Right hindlimb (tissue), 1 donor: Measurements from ENCODE around the gene MOB3B.
A peak's percentile ranks its signal among the peaks of the same experiment; 100 is the strongest.

Source experiments
- DNase-seq: peaks from one replicate; pipeline ENCODE4 v3.0.0-alpha.2; 2018

The MOB3B gene

DNA sequence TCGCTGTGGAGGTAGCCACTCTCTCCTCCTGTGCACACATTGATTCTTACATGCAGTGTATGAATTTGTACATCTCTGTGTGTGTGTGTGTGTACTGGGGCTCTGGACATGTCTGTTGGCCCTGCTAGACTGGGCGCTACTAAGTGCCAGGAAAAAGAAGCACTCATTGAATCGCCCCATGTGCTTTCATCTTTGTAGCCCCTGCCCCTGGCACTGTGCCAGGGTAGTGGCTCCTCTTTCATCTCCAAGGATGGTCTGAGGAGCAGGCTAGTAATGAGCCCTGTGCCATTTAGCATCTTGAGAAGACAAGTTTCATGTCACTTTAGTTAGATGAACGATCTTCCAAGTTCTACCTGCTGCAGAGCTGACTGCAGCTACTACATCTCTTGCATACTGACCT is 198.2 kb downstream of the MOB3B start:
- no peak for DNase-seq

DNA sequence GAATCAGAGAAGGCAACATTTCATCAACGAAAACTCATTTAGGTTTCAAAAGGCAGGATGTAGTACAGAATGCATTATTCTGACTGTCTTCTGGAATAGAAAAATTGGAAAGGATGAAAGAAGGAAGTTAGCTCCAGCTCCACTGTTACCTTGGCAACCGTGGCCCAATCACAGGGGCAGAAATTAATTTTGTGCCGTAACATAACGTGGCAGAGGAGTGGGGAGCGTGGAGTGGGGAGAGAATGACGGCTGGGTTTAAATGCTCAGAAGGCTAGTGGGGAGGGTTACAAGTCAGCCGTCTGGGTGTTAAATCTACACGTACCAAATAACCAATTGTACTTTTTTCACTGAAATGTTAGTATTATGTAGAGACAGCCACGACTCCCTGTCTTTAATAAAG is 200.3 kb downstream of the MOB3B start:
- no peak for DNase-seq

DNA sequence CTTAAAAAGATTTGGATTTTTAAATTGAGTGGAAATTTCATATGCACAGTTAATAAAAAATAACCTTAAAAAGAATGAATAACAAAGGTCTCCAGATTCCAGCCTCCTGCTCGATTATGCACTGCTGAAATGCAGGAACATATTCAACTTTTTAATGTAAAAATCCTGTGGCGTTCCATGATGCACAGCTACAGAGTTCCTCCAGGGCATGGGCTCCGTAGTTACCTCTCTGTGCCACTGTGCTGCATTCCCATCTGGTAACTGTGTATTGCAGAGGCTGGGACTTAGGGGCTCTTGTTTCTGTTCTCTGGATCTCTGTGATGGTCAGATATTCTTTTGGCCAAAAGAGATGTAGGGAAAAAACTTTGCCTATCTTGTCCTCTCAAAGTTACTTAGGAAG is 201.1 kb downstream of the MOB3B start:
- no peak for DNase-seq

DNA sequence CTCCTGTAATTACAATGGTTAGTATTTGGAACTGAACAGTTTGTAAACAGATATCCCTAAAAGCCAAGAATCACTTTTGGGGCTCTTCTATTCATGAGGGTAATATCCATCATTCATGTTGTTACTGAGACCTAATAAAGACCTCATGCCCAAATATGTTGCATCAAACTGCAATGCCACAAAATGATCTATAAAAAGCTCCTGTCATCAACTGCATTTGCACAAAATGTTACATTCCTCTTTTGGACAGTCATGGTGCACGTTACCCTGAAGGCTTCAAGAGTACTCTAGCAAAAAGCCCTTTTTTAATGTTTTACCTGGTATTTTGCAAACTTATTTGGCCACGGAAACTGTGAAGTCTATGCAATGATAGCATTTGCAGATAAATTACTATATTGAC is 218.4 kb downstream of the MOB3B start:
- DNase-seq: no peak

DNA sequence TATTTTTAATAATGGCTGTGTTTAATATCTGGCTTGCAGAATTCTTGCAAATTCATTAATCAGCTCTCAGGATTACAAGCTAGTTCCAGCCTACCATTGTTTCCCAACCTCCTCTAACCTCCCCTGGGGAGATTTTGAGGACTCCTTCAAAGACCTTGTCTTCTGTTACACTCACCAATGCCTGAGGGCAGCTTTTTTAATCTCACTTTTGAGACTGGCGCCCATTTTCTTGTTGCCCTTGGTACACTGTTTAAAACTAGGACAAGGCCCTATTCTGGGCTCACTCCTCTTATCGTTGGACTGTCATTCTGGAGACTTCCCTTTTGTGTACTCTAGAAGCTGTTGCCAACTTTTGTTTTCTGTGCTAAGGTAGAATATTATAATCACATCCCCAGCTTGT is 219.0 kb downstream of the MOB3B start:
- DNase-seq: no peak

DNA sequence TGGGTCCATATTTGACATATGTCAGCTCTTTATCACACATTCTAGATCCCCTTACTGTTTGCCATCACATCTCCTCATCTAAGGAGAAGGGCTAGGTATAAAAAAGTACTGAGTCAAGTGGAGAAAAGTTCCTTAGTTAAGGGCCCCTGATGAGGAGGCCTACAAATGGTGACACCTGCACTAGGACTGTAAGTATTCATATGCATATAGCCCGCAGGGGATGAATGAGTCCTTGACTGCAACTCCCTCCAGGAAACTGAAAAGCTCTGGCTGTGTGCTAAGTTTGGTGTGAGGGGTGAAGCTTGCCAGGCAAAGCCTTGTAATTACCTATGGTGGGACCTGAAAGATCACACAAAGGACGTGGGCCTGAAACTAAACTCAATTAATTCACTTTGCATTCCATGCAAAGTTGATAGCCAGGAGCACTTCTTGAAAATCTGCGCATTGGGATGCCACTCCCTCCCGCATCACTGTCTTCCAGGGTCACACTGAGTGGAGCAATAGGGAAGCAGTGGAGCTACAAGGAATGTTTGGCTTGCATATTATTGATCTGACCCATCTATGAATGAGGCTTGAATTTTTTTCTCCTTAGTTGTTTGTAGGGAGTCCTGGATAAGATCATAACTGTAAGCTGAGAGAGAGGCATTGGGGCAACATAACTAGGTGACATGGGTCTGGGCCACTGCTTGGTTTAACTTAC is 220.8 kb downstream of the MOB3B start:
- DNase-seq: no peak

DNA sequence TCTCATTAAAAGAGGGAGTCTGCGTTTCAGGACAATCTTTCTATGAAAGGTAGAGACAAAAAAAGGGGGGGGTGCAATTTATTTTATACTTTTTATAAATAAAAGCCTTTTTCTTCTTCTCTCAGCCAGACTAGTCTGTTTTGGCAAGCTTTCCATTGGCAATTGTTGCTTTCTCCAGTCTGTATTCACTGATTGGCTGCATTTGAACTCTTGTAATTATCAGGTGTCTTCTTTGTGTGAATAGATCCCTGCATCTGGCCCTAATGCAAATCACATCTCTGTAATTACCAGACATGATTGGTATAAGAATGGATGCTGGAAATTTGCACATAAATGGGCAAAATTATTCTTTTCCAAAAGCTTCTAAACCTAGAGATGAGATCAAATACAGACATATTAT is 225.1 kb downstream of the MOB3B start:
- no peak for DNase-seq

DNA sequence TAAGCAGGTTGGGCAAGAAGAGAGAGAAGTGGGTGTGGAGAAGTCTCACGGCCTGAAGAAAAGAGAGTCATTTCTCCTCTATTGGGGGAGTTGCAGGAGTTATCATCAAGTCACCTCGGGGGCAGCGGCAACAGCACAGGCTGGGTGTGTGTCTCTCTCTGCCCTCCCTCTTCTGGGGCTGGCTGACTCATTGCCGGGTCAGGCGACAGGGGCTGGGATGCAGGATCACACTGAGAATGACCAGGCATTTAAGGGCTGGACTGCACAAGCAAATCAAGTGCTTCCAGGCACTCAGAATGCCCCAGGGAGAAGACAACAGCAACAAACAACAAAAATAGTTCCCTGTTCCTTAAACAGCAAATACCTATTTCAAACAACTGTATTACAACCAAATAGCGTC is 226.4 kb downstream of the MOB3B start:
- DNase-seq: no peak

DNA sequence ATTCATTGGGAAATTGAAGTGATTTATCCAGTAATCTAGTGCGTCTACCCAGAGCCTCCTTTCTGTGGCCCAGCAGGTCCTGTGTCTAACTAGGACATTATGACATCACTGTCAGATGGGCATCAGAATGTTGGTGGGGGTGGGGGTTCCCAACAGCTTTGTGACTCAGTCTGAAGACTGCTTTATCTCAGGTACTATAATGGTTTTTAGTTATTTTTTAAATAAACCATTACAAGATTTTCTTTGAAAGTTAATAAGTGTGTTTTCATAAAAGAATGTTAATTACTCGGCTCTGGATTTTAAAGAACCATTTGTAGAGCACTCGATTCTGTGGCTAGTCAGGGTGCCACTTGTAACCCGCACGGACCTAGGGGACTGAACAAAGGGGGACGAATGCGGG is 232.6 kb downstream of the MOB3B start, which contains the start of gene EQTN:
Gene EQTN, minus strand, starts transcription at position 101 of the 400 bp plus-strand sequence. Its CDS starts 95 bp downstream, at position 6.
- no peak for DNase-seq

DNA sequence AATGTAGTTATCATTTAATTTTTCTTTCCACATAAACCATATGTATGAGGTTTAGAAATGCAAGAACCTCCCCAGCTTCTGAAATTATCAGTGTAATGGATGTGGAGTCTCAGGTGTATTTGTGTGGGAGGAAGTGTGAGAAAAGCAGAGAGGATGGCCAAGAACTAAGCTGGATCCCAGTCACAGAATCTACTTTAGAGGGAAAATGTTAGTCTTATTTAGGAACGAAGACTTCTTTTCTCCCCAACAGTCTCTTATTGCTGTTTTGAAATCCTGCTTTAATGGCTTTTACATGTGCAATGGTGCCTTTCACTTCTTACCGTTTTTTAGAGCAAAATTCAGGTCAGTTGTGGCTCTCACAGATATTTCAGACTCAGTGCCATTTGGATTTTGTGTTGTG is 235.6 kb downstream of the MOB3B start:
- DNase-seq: peak; percentile 42

DNA sequence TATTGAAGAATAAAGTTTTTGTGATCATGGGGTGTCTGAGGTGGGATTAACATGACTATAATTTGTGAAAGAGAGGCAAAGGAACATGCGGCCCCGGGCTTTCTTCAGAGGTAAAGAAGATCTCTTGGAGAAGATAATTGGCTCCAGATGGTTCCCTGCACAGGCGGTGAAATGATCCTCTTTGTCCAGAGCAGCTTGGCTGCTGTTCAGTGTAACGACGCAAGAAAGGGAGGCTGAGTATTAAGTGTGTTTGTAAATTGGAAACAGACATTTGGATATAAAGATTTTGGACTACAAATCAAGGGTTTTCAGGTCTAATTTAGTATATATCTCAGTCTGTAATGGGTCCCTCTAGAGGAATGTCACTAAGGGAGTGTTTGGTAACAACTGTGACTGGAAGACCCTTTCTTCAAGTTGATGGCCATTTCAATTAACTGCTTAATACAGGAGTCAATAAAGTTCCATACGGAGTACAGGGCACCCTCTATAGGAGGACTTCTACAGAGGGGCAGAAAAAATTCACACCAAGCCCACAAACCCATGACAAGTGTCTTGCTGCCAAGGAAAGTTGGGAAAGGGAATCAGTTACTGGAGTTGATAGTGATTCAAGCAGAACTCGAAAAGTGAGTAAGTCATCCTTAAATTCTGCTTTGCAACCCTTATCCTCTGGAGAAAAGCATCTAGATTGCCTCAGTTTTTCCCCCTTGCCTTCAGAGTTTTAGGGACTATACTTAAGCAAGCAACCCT is 236.8 kb downstream of the MOB3B start:
- peak; percentile 87 for DNase-seq

DNA sequence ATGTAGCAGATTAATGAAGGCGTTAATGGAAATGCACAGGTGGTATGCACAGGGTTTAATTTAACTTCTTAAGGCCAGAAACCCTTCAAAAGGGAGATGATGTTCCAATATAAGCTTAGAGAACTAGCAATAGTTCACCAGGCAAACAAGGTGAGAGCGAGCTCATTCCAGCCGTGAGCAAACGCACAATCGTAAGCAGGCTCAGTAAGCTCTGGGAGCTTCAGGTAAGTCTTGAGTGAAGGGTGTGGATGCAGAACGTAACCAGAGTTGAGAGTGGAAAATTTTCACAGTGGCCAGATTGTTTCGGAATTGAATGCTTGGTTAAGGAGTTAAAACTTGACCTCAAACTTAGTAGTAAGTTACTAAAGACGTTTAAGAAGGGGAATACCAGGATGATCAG is 238.3 kb downstream of the MOB3B start:
- DNase-seq: no peak

DNA sequence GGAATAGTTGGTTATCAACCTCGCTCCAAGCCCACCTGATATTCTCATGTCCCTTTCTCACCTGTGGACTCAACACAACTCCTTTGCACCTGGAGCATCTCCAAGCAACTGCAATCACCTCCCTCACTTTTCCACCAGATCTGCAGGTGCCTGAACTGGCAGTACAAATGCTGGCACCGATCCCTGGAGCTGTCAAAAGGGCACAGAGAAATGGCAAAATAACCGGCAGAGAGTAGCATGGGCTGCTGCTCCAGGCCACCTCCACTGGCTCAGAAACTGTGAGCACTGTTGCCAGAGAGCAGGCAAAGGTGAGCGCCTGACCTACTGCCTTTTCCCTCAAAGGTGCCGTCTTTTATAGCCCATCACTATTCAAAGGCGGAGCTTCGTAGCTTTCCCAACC is 247.3 kb downstream of the MOB3B start:
- no peak for DNase-seq

DNA sequence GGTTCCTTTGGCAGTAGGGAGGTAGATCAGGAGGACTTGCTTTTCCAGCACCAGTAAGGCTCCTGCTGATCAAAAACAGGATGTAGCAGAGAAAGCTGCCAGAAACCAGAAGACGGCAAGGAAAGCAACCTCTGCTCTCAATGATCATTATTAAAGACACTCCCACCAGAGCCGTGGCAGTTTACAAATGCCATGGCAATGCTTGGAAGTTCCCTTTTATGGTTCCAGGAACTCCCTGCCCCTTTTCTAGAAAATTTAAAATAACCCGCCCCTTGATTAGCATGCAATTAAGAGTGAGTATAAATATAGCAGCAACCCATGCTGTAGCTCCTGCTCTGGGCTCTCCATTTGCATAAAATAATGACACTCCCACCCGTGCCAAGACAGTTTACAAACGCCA is 248.8 kb downstream of the MOB3B start:
- DNase-seq: no peak

DNA sequence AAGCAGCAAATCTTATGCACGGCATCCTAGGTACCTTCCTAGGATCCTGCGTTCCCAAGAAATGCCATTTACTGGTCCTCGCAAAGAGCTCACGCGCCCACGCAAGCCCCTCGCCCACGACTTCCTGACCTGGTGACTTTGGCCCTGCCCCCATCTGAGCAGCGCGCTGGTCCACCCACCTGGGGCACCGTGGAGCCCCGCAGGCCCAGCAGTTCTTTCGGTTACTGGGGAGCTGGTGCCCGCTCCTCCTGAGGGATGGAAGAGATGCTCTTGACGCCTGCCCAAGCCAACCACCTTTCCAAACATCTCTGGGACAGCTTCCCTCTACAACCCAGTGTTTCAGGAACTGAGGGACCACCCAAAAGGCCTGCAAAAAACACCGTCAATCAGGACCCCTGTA is 249.4 kb downstream of the MOB3B start:
- DNase-seq: no peak

DNA sequence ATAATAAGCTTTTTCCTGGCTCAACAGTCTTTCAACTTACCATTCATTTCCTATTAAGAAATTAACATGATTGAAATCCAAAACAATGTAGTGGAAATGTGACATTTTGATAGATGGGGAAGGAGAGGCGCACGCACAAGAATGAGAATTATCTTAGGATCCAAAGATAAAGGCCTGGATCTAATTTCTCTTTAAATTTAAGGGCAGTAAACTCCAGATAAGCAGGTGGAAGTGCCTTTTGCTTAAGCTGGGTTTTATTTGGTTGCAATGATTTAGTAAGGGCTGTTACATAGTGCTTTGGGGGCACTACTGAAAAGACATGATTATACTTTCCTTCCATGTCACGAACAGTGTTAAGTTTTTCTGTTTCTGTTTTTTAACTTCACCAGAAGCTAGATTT is 250.0 kb downstream of the MOB3B start:
- no peak for DNase-seq

DNA sequence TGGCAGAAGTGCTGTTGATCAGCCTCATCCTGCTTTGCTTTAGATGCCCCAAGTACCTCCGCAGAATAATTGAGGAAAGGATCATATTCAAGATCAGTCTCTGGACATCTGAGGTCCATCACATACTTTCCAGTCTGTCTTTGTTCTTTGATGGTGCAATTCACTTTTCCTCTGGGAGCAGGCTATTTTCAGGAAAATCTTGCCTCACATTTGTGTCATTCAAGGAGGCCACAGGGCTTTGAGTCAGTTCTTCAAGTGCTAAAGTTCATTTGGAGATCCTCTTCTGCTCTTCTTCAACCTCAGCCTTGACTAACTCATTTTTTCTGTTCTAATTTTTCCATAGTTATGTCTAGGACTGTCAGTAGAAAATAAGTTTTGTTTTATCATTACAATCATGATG is 251.2 kb downstream of the MOB3B start:
- DNase-seq: no peak

DNA sequence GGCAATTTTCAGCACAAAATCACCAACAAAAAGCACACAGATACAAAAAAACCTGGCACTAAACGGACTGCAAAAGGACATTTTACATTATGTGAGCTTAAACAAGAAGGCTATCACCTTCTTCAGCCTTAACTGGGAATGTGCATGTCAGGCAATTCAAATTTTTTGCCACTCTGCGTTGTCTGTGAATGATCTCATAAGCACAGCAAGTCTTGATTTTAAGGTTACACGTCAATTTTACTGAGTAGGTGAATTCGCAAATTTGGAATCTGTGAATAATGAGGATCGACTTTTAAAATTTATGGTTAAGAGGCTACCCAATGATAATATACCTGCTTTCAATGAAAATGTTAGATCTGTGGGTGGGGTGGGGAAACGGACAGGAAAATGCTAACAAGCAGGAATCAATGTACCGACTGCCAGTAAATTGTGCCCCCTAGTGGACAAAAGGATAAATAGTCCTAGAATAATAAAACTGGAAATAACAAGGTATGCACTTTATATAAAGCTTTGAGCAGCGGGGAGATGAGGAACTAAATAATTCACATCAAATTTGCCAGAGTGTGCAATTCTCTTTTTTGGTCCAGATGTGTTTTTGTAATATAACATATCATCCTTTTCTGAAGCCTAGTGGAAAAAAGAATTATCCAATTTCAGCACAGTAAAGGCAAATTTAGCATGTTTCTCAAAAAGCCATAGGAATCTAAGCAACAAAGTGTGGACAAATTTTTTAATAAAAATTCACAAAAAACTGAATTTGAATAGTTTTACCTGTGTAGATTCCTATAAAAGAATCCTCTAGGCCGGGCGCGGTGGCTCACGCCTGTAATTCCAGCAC is 253.2 kb downstream of the MOB3B start:
- no peak for DNase-seq
